H1 (cell line): Measurements from ENCODE around the gene SLITRK5. TPM values are rescaled to one million over a fixed set of nuclear protein-coding genes. Genes with fewer than 3 reads are reported as not detected.

Source experiments
- CTCF ChIA-PET: fragments of 300-600 bp; sonication (Branson Sonifier 250); formaldehyde crosslinking; loops from one replicate; lab custom pipeline; 2021; ENCODE audit not compliant: partially characterized antibody; lab: Charles Lee
- POLR2A ChIA-PET: fragments of 300-600 bp; sonication (Branson Sonifier 250); formaldehyde crosslinking; loops from one replicate; lab custom pipeline; 2021; ENCODE audit warnings: inconsistent platforms; ENCODE audit not compliant: partially characterized antibody; lab: Charles Lee
- DNase-seq, 2 experiments: peaks; one replicate each; pipeline versions ENCODE4 v3.0.0 to v3.0.0-alpha.2; 2010 to 2022; ENCODE audit warnings: low spot score in 2 of 2, low read depth in 1 of 2, mixed read lengths in 1 of 2
- FAIRE-seq: peaks from 2 replicates; lab custom pipeline; 2011; peaks lifted over from hg19 to GRCh38; lab: Jason Lieb, UNC
- H2AFZ ChIP-seq: 2 replicates; pipeline ENCODE4 v1.8.1; 2012; ENCODE audit warnings: low read length, inconsistent platforms
- H2AK5ac ChIP-seq: 2 replicates; pipeline ENCODE4 v1.6.1; 2013; ENCODE audit warnings: low read depth, low read length
- H2BK120ac ChIP-seq: replicated peaks from 2 replicates; pipeline ENCODE3; 2013; ENCODE audit warnings: low read depth, low read length, inconsistent platforms
- H2BK12ac ChIP-seq: 2 replicates; pipeline ENCODE4 v1.6.1; 2013; ENCODE audit warnings: low read depth, low read length
- H2BK15ac ChIP-seq: 2 replicates; pipeline ENCODE4 v1.6.1; 2013; ENCODE audit warnings: low read length
- H2BK20ac ChIP-seq: 2 replicates; pipeline ENCODE4 v1.6.1; 2013; ENCODE audit warnings: low read length
- H2BK5ac ChIP-seq: 2 replicates; pipeline ENCODE4 v1.6.1; 2013; ENCODE audit warnings: low read depth, low read length
- H3K14ac ChIP-seq: 2 replicates; pipeline ENCODE4 v1.6.1; 2013; ENCODE audit warnings: inconsistent platforms; ENCODE audit not compliant: insufficient read length
- H3K18ac ChIP-seq: 2 replicates; pipeline ENCODE4 v1.6.1; 2013; ENCODE audit warnings: low read length; ENCODE audit errors: extremely low read depth
- H3K23ac ChIP-seq: 2 replicates; pipeline ENCODE4 v1.6.1; 2013; ENCODE audit warnings: inconsistent platforms; ENCODE audit not compliant: insufficient read length
- H3K23me2 ChIP-seq: 2 replicates; pipeline ENCODE4 v1.6.1; 2013; ENCODE audit warnings: low read depth, low read length
- H3K27ac ChIP-seq: 2 replicates; pipeline ENCODE4 v1.6.1; 2011; ENCODE audit warnings: low read depth, low read length, inconsistent platforms
- H3K27me3 ChIP-seq, 4 experiments: replicated peaks in 1 of 4; 1 replicate in 1 of 4; 2 replicates in 3 of 4; pipeline versions ENCODE4 v1.6.1 to v1.8.1; 2011 to 2013; ENCODE audit warnings: low read length in 3 of 4, mild to moderate bottlenecking in 3 of 4, inconsistent platforms in 2 of 4, mixed read lengths in 2 of 4, moderate library complexity in 1 of 4; ENCODE audit not compliant: control insufficient read depth in 3 of 4, insufficient read depth in 3 of 4; ENCODE audit errors: extremely low read depth in 1 of 4
- H3K36me3 ChIP-seq, 4 experiments: 2 replicates each; pipeline versions ENCODE4 v1.6.1 to v1.8.1; 2011 to 2013; ENCODE audit warnings: mild to moderate bottlenecking in 4 of 4, low read length in 3 of 4, moderate library complexity in 2 of 4, control low read depth in 1 of 4, inconsistent platforms in 1 of 4; ENCODE audit not compliant: insufficient read depth in 4 of 4, control insufficient read depth in 2 of 4
- H3K4ac ChIP-seq: replicated peaks from 2 replicates; pipeline ENCODE3; 2013; ENCODE audit warnings: low read length, low read depth, mixed read lengths, inconsistent platforms; ENCODE audit not compliant: insufficient read length
- H3K4me1 ChIP-seq, 4 experiments: replicated peaks in 1 of 4; 1 replicate in 1 of 4; 2 replicates in 3 of 4; pipeline versions ENCODE4 v1.6.1 to v1.8.1; 2011 to 2013; ENCODE audit warnings: low read length in 3 of 4, inconsistent platforms in 2 of 4, mixed read lengths in 1 of 4; ENCODE audit not compliant: insufficient read depth in 4 of 4, control insufficient read depth in 3 of 4
- H3K4me2 ChIP-seq, 2 experiments: 2 replicates each; pipeline versions ENCODE4 v1.6.1 to v1.8.1; 2011 to 2013; ENCODE audit warnings: low read depth in 2 of 2, low read length in 2 of 2, control low read depth in 1 of 2, inconsistent platforms in 1 of 2, mild to moderate bottlenecking in 1 of 2; ENCODE audit not compliant: insufficient read depth in 1 of 2
- H3K4me3 ChIP-seq, 4 experiments: fragments of 200-600, 300-600 bp in 1 of 4; sonication (generic), shearing (Covaris generic), sonication (Bioruptor Twin) in 1 of 4; 2 replicates each; pipeline versions ENCODE4 v1.5.1 to v1.8.1; 2011 to 2016; ENCODE audit warnings: low read length in 4 of 4, low read depth in 3 of 4, control low read depth in 2 of 4, inconsistent platforms in 2 of 4, mild to moderate bottlenecking in 2 of 4, mixed read lengths in 1 of 4, moderate library complexity in 1 of 4; ENCODE audit not compliant: insufficient read depth in 2 of 4; ENCODE audit errors: extremely low read depth in 1 of 4
- H3K56ac ChIP-seq: replicated peaks from 2 replicates; pipeline ENCODE3; 2013; ENCODE audit warnings: low read depth, mild to moderate bottlenecking, mixed read lengths, low read length, inconsistent platforms; ENCODE audit not compliant: insufficient read length
- H3K79me1 ChIP-seq: 2 replicates; pipeline ENCODE4 v1.6.1; 2013; ENCODE audit warnings: low read depth, low read length, control low read depth
- H3K79me2 ChIP-seq, 2 experiments: 2 replicates each; pipeline versions ENCODE4 v1.6.1 to v1.8.1; 2012 to 2013; ENCODE audit warnings: low read length in 2 of 2, mild to moderate bottlenecking in 2 of 2, inconsistent platforms in 1 of 2; ENCODE audit not compliant: insufficient read depth in 2 of 2, control insufficient read depth in 1 of 2
- H3K9ac ChIP-seq, 4 experiments: replicated peaks in 1 of 4; 1 replicate in 1 of 4; 2 replicates in 3 of 4; pipeline versions ENCODE4 v1.6.1 to v1.8.1; 2011 to 2013; ENCODE audit warnings: low read depth in 3 of 4, low read length in 3 of 4, control low read depth in 2 of 4, mild to moderate bottlenecking in 2 of 4, moderate library complexity in 2 of 4, inconsistent platforms in 1 of 4; ENCODE audit errors: extremely low read depth in 1 of 4
- H3K9me3 ChIP-seq, 2 experiments: 2 replicates each; pipeline versions ENCODE4 v1.6.1 to v1.8.1; 2012 to 2013; ENCODE audit warnings: mild to moderate bottlenecking in 2 of 2, moderate library complexity in 2 of 2, control low read depth in 1 of 2, inconsistent platforms in 1 of 2, low read depth in 1 of 2, low read length in 1 of 2, mixed read lengths in 1 of 2; ENCODE audit not compliant: insufficient read depth in 2 of 2
- H4K20me1 ChIP-seq, 2 experiments: replicated peaks in 1 of 2; 2 replicates each; pipeline versions ENCODE3 to v1.8.1; 2011 to 2013; ENCODE audit warnings: inconsistent platforms in 2 of 2, low read length in 2 of 2, mild to moderate bottlenecking in 1 of 2; ENCODE audit not compliant: insufficient read depth in 2 of 2, control insufficient read depth in 1 of 2
- H4K5ac ChIP-seq: 2 replicates; pipeline ENCODE4 v1.6.1; 2013; ENCODE audit warnings: low read length, low read depth, mixed read lengths, inconsistent platforms; ENCODE audit not compliant: insufficient read length
- H4K8ac ChIP-seq: 2 replicates; pipeline ENCODE4 v1.8.0; 2013; ENCODE audit warnings: mild to moderate bottlenecking, moderate library complexity, low read length, inconsistent platforms; ENCODE audit not compliant: insufficient read depth; ENCODE audit errors: extremely low read depth
- H4K91ac ChIP-seq: replicated peaks from 2 replicates; pipeline ENCODE3; 2013; ENCODE audit warnings: low read length, mixed read lengths, inconsistent platforms; ENCODE audit not compliant: insufficient read length
- ASH2L ChIP-seq: fragments of 200-600, 300-600 bp; sonication (generic); IDR thresholded peaks from one replicate; pipeline ENCODE4 v1.7.1; 2017; ENCODE audit warnings: low read length
- BACH1 ChIP-seq: IDR thresholded peaks from 2 replicates; pipeline ENCODE4 v1.6.1; 2012; ENCODE audit warnings: low read length, improper control_type of control experiment
- EP300 ChIP-seq, 2 experiments: IDR thresholded peaks; 1 replicate in 1 of 2; 2 replicates in 1 of 2; pipeline ENCODE4 v1.6.1; 2011 to 2012; ENCODE audit warnings: low read depth in 2 of 2, low read length in 2 of 2, mild to moderate bottlenecking in 2 of 2, borderline replicate concordance in 1 of 2, inconsistent platforms in 1 of 2, moderate library complexity in 1 of 2
- HDAC6 ChIP-seq: IDR thresholded peaks from one replicate; pipeline ENCODE4 v1.7.1; 2012; ENCODE audit warnings: low read depth, mild to moderate bottlenecking, inconsistent platforms, low read length, moderate library complexity
- JUN ChIP-seq: IDR thresholded peaks from 2 replicates; pipeline ENCODE4 v1.6.1; 2011; ENCODE audit warnings: low read depth, mild to moderate bottlenecking, improper control_type of control experiment, low read length
- KDM5A ChIP-seq: fragments of 200-600 bp; IDR thresholded peaks from 2 replicates; pipeline ENCODE4 v1.7.1; 2012; ENCODE audit warnings: mild to moderate bottlenecking, low read length, inconsistent platforms, mixed read lengths
- MAFK ChIP-seq: IDR thresholded peaks from 2 replicates; pipeline ENCODE4 v1.6.1; 2012; ENCODE audit warnings: low read depth, mild to moderate bottlenecking, improper control_type of control experiment, low read length
- MAX ChIP-seq: IDR thresholded peaks from 2 replicates; pipeline ENCODE4 v1.6.1; 2012; ENCODE audit warnings: inconsistent platforms
- RNF2 ChIP-seq: fragments of 200-900, 300-1000 bp; sonication (generic); IDR thresholded peaks from 2 replicates; pipeline ENCODE4 v1.7.1; 2016; ENCODE audit warnings: borderline replicate concordance, low read depth, mild to moderate bottlenecking, antibody characterized with exemption, low read length; ENCODE audit not compliant: poor library complexity, severe bottlenecking; ENCODE audit errors: missing control alignments
- SIN3A ChIP-seq, 2 experiments: IDR thresholded peaks in 1 of 2; conservative IDR thresholded peaks in 1 of 2; 2 replicates each; pipeline ENCODE4 v1.6.1; 2011 to 2012; ENCODE audit warnings: low read length in 2 of 2, improper control_type of control experiment in 1 of 2, low read depth in 1 of 2, mild to moderate bottlenecking in 1 of 2
- SIRT6 ChIP-seq: IDR thresholded peaks from one replicate; pipeline ENCODE4 v1.7.1; 2012; ENCODE audit warnings: low read length, inconsistent platforms
- TAF1 ChIP-seq: IDR thresholded peaks from 2 replicates; pipeline ENCODE4 v1.6.1; 2011; ENCODE audit warnings: mild to moderate bottlenecking, low read depth, low read length
- TEAD4 ChIP-seq: IDR thresholded peaks from 2 replicates; pipeline ENCODE4 v1.6.1; 2012; ENCODE audit warnings: low read depth, low read length, inconsistent platforms, mixed read lengths
- ZNF274 ChIP-seq: IDR thresholded peaks from 2 replicates; pipeline ENCODE4 v1.7.0; 2012; ENCODE audit warnings: low read length, borderline replicate concordance; ENCODE audit errors: extremely low read depth
- WGBS, 2 experiments: shearing (Covaris generic) in 1 of 2; methylation state at CpG; one replicate each; pipeline versions ENCODE4 v1.1.6 to v1.1.7; 2013 to 2015; ENCODE audit warnings: low lambda C conversion rate in 2 of 2, mixed read lengths in 2 of 2, inconsistent platforms in 1 of 2, low coverage in 1 of 2, missing lambda C conversion rate in 1 of 2; ENCODE audit not compliant: insufficient replicate concordance in 2 of 2, insufficient coverage in 1 of 2, insufficient read length in 1 of 2; ENCODE audit errors: extremely low coverage in 1 of 2, missing lambda C conversion rate in 1 of 2; 5-methylcytosine and 5-hydroxymethylcytosine counted together
- polyA plus RNA-seq, 7 experiments: library from polyadenylated mRNA; depleted of rRNA in 3 of 7; stranded (reverse) in 5 of 7; unstranded in 2 of 7; fragments of >200 nt in 5 of 7; fragments of 200-250 nt in 2 of 7; gene quantifications; 1 replicate in 5 of 7; 2 replicates in 1 of 7; 4 replicates in 1 of 7; pipeline versions ENCODE4 v1.2.1 to v1.2.3, GENCODE V29; 2011 to 2013; ENCODE audit warnings: missing spikeins in 2 of 7, mixed read lengths in 2 of 7
- total RNA-seq: library from RNA; stranded (reverse); fragmentation: NEBNext Ultra II Directional; extraction: Animal tissue kit (Norgen Biotek cat#: 25700); gene quantifications from 2 replicates; pipeline ENCODE4 v1.2.1, GENCODE V29; 2021

Gene SLITRK5
- total and polyA plus RNA-seq, 2 of the 8 experiments (the other 6 are each of a cell fraction or from before 2014, with no cell fraction given), result 0.27 to 1.1 TPM

DNA sequence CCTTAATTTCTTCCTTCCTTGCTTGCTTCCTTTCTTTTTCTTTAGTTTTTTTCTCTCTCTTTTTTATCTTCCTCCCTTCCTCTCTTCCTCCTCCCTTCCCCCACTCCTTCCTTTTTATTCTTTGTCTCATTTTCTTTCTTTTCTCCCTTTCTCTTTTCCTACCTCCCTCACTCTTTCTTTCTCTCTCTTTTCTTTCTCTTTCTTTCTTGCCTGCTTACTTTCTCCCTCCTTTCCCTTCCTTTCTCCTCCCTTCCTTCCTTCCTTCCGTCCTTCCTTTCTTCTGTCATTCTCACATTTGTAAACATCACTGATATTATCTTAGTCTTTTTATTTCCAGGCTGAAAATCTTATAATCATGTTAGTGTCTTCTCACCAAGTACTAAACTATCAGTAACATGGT lies 38.8 kb downstream of the SLITRK5 start:
- Histone ChIP-seq H3K4me3 (no peak overlapping the region), H2BK15ac (no peak overlapping the region), H3K4me1 (no peaks in the 10 kb centered on the region), H3K27ac (no peak overlapping the region), H3K9ac (no peak overlapping the region), H3K14ac (no peak overlapping the region), H2AK5ac (no peak overlapping the region), H2BK120ac (no peak overlapping the region), H3K56ac (no peak overlapping the region), H4K20me1 (no peaks in the 10 kb centered on the region), H4K91ac (no peak overlapping the region), H3K23ac (no peak overlapping the region), H3K4me2 (no peak overlapping the region), H3K36me3 (no peaks in the 10 kb centered on the region), H3K79me1 (no peaks in the 10 kb centered on the region), H4K5ac (no peak overlapping the region), H2BK5ac (no peak overlapping the region), H2BK20ac (no peak overlapping the region), H3K18ac (no peak overlapping the region), H2AFZ (no peak overlapping the region), H3K4ac (no peak overlapping the region), H3K79me2 (no peaks in the 10 kb centered on the region), H3K27me3 (no peaks in the 10 kb centered on the region), H4K8ac (no peak overlapping the region), H3K23me2 (peaks cover 2% of the 10 kb centered on the region; the same call in 1 of the 2 replicates), H3K9me3 (no peaks in the 10 kb centered on the region), H2BK12ac (no peak overlapping the region)
- no peak for DNase-seq
- POLR2A ChIA-PET, result no interaction called here
- WGBS, 2 experiments, result 85% methylated on average over 1 of the region's 1 CpG; no CpG with 5 or more reads in 1 of the 2 experiments
- no peak for FAIRE-seq
- CTCF ChIA-PET, result interaction anchor here (1.3 kb wide), 1 partner anchor 11 kb away, joined by 3 read pairs; no protein-coding TSS in a partner anchor
- TF ChIP-seq MAX (no peak), ZNF274 (no peak), JUN (no peak), ASH2L (no peak), MAFK (no peak), BACH1 (no peak), TAF1 (no peak), KDM5A (no peak), EP300 (IDR thresholded peaks at IDR 0.05; ENCODE audit: borderline replicate concordance in 1 of 2, low read depth in 2 of 2, low read length in 2 of 2) (no peak), SIRT6 (no peak), SIN3A (conservative IDR thresholded peaks at IDR 0.05 in 1 of 2, IDR thresholded peaks at IDR 0.05 in 1 of 2; ENCODE audit: low read depth in 1 of 2, low read length in 2 of 2) (no peak), HDAC6 (no peak), RNF2 (no peak), TEAD4 (no peak)
